B cell (primary cell): ENCODE measurements around the gene MOXD1. TPM values are rescaled to one million over a fixed set of nuclear protein-coding genes. Genes with fewer than 3 reads are reported as not detected.

ENCODE experiments used
- ATAC-seq: fragments of 200-7000 bp; cut with Tn5 transposase; one replicate; pipeline ENCODE4 v1.10.0; 2021; ENCODE audit warnings: low read depth, mild to moderate bottlenecking, moderate number of reproducible peaks, moderate library complexity
- CTCF ChIA-PET: fragments of 350-600 bp; sonication (Branson Sonifier 250); formaldehyde crosslinking; loops from one replicate; lab custom pipeline; 2021; ENCODE audit warnings: antibody characterized with exemption, inconsistent platforms; lab: Charles Lee
- POLR2A ChIA-PET: fragments of 350-600 bp; sonication (Branson Sonifier 250); formaldehyde crosslinking; loops from one replicate; lab custom pipeline; 2021; ENCODE audit warnings: antibody characterized with exemption; lab: Charles Lee
- DNase-seq: peaks from one replicate; pipeline ENCODE4 v3.0.0; 2013
- H2AFZ ChIP-seq: 2 replicates; pipeline ENCODE4 v1.6.1; 2012; ENCODE audit warnings: mild to moderate bottlenecking, low read depth, low read length; ENCODE audit not compliant: insufficient read depth, poor library complexity, severe bottlenecking
- H3K27ac ChIP-seq, 2 donors: 1 replicate in 1 of 2; 2 replicates in 1 of 2; pipeline ENCODE4 v1.5.1; 2012 to 2013; ENCODE audit warnings: low read length in 2 of 2, mild to moderate bottlenecking in 2 of 2, moderate library complexity in 1 of 2
- H3K27me3 ChIP-seq, 4 experiments: fragments of 200-600 bp in 1 of 4; sonication (generic) in 1 of 4; replicated peaks in 1 of 4; 1 replicate in 2 of 4; 2 replicates in 2 of 4; pipeline versions ENCODE4 v1.6.1 to v1.7.0; 2013 to 2016; ENCODE audit warnings: low read length in 3 of 4, mild to moderate bottlenecking in 2 of 4, mixed read lengths in 1 of 4, moderate library complexity in 1 of 4; ENCODE audit not compliant: insufficient read depth in 4 of 4, control insufficient read depth in 3 of 4; ENCODE audit errors: control extremely low read depth in 1 of 4
- H3K36me3 ChIP-seq, 2 experiments: replicated peaks in 1 of 2; 1 replicate in 1 of 2; 2 replicates in 1 of 2; pipeline versions ENCODE4 v1.6.1 to v1.7.1; 2013; ENCODE audit warnings: low read length in 1 of 2; ENCODE audit not compliant: insufficient read depth in 2 of 2, control insufficient read depth in 1 of 2; ENCODE audit errors: control extremely low read depth in 1 of 2, extremely low read depth in 1 of 2
- H3K4me1 ChIP-seq, 2 donors: fragments of 200-600 bp in 1 of 2; sonication (generic) in 1 of 2; 1 replicate in 1 of 2; 2 replicates in 1 of 2; pipeline versions ENCODE4 v1.5.1 to v1.6.1; 2013 to 2017; ENCODE audit warnings: low read length in 2 of 2; ENCODE audit not compliant: control insufficient read depth in 2 of 2, insufficient read depth in 2 of 2
- H3K4me2 ChIP-seq: replicated peaks from 2 replicates; pipeline ENCODE3; 2012; ENCODE audit warnings: mild to moderate bottlenecking, low read depth, low read length; ENCODE audit not compliant: poor library complexity, severe bottlenecking
- H3K4me3 ChIP-seq, 5 experiments: fragments of 200-600 bp in 1 of 5; sonication (generic) in 1 of 5; 1 replicate in 3 of 5; 2 replicates in 2 of 5; pipeline versions ENCODE4 v1.5.1 to v1.7.0; 2011 to 2016; ENCODE audit warnings: low read length in 4 of 5, mild to moderate bottlenecking in 4 of 5, low read depth in 2 of 5, control low read depth in 1 of 5, moderate library complexity in 1 of 5; ENCODE audit not compliant: insufficient read depth in 1 of 5; ENCODE audit errors: control extremely low read depth in 1 of 5, extremely low read depth in 1 of 5
- H3K79me2 ChIP-seq: fragments of 200-600 bp; sonication (generic); one replicate; pipeline ENCODE4 v1.6.0; 2016; ENCODE audit warnings: low read length; ENCODE audit not compliant: control insufficient read depth, insufficient read depth
- H3K9ac ChIP-seq: fragments of 200-600 bp; sonication (generic); 2 replicates; pipeline ENCODE4 v1.6.1; 2017; ENCODE audit warnings: mild to moderate bottlenecking, low read length, moderate library complexity
- H3K9me3 ChIP-seq, 3 donors: one replicate each; pipeline versions ENCODE4 v1.6.1 to v1.7.1; 2013; ENCODE audit warnings: low read length in 2 of 3; ENCODE audit not compliant: control insufficient read depth in 2 of 3, insufficient read depth in 1 of 3; ENCODE audit errors: control extremely low read depth in 1 of 3
- H4K20me1 ChIP-seq: 2 replicates; pipeline ENCODE4 v1.6.0; 2012; ENCODE audit warnings: mild to moderate bottlenecking, low read length; ENCODE audit not compliant: insufficient read depth, control insufficient read depth, poor library complexity, severe bottlenecking
- H3K27ac Mint-ChIP-seq: one replicate; pipeline ENCODE4 v1.8.0; 2021; ENCODE audit warnings: mixed read lengths
- H3K27me3 Mint-ChIP-seq: one replicate; pipeline ENCODE4 v1.8.0; 2021; ENCODE audit warnings: mixed read lengths
- H3K4me1 Mint-ChIP-seq: one replicate; pipeline ENCODE4 v1.8.0; 2021; ENCODE audit warnings: mixed read lengths
- H3K4me3 Mint-ChIP-seq: one replicate; pipeline ENCODE4 v1.8.0; 2021; ENCODE audit warnings: mixed read lengths
- H3K9me3 Mint-ChIP-seq: one replicate; pipeline ENCODE4 v1.8.0; 2022; ENCODE audit warnings: mixed read lengths; ENCODE audit not compliant: insufficient read depth
- EZH2 ChIP-seq: IDR thresholded peaks from 2 replicates; pipeline ENCODE4 v1.6.1; 2012; ENCODE audit warnings: borderline replicate concordance, low read depth, mild to moderate bottlenecking, moderate library complexity, low read length; ENCODE audit not compliant: insufficient read depth, poor library complexity, severe bottlenecking
- WGBS: methylation state at CpG from one replicate; pipeline ENCODE4 v1.1.5; 2013; ENCODE audit warnings: missing lambda C conversion rate; ENCODE audit not compliant: insufficient coverage; 5-methylcytosine and 5-hydroxymethylcytosine counted together
- intact Hi-C: fragments of 100-400 bp; cut with micrococcal nuclease; formaldehyde crosslinking; loops from one replicate; pipeline ENCODE4 v1.10.0; 2022
- polyA plus RNA-seq: library from polyadenylated mRNA; depleted of rRNA; stranded (reverse); fragments of >200 nt; gene quantifications from 2 replicates; pipeline ENCODE4 v1.2.3, GENCODE V29; 2012
- total RNA-seq, 2 donors: library from RNA; stranded (reverse); fragments of 120-200 nt in 1 of 2; gene quantifications; 1 replicate in 1 of 2; 2 replicates in 1 of 2; pipeline versions ENCODE4 v1.2.3 to v1.2.4, GENCODE V29; 2013 to 2022
- TF ChIP-seq, protein P1 (sequence below): fragments of 200-600 bp; IDR thresholded peaks from one replicate; pipeline ENCODE4 v1.8.0; 2022; ENCODE audit warnings: antibody characterized with exemption, mild to moderate bottlenecking

MOXD1 gene
- total and polyA plus RNA-seq, 2 donors (not counting 1 experiment from before 2014, with no cell fraction given), result 1.5 to 7.0 TPM

DNA sequence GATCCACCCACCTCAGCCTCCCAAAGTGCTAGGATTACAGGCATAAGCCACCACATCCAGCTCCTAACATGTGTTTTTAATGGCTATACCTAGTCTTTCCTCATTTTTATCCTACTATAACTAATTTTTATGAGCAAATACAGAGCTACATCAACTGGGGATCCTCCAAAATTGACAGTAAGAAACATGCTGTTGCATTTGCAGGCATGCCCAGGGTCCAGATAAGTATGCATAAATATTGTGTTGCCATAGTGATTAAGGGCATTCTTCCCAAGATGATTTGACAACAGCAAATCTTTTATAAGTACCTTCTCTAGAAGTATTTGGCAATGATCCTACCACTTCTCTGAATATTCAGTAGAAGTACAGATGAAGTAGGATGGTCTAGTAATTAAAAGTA is 41.9 kb upstream of the MOXD1 start:
- no peak overlapping the region for H3K27ac ChIP-seq
- H2AFZ ChIP-seq, result no peak overlapping the region
- H3K4me1 ChIP-seq, result no peaks in the 10 kb centered on the region
- H3K36me3 ChIP-seq, result peaks cover 0 to 8% of the 10 kb centered on the region in 2 experiments
- no peak overlapping the region for H3K27ac Mint-ChIP-seq
- H3K4me1 Mint-ChIP-seq, result peaks cover 7% of the 10 kb centered on the region
- ChIA-PET CTCF (interaction anchor here (1.0 kb wide), 1 partner anchor 145 kb away, joined by 3 read pairs; no protein-coding TSS in a partner anchor), POLR2A (no interaction called here)
- H3K4me3 Mint-ChIP-seq, result no peak overlapping the region
- no peaks in the 10 kb centered on the region for H3K27me3 ChIP-seq
- intact Hi-C loops, result loop anchor here (5.0 kb wide), 1 partner anchor 41 kb away; the partner anchor contains the start of gene MOXD1
- H4K20me1 ChIP-seq, result peaks cover 5% of the 10 kb centered on the region
- H3K27me3 Mint-ChIP-seq, result no peaks in the 10 kb centered on the region
- TF ChIP-seq, protein P1, sequence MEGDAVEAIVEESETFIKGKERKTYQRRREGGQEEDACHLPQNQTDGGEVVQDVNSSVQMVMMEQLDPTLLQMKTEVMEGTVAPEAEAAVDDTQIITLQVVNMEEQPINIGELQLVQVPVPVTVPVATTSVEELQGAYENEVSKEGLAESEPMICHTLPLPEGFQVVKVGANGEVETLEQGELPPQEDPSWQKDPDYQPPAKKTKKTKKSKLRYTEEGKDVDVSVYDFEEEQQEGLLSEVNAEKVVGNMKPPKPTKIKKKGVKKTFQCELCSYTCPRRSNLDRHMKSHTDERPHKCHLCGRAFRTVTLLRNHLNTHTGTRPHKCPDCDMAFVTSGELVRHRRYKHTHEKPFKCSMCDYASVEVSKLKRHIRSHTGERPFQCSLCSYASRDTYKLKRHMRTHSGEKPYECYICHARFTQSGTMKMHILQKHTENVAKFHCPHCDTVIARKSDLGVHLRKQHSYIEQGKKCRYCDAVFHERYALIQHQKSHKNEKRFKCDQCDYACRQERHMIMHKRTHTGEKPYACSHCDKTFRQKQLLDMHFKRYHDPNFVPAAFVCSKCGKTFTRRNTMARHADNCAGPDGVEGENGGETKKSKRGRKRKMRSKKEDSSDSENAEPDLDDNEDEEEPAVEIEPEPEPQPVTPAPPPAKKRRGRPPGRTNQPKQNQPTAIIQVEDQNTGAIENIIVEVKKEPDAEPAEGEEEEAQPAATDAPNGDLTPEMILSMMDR, result no peak
- ATAC-seq, result no peak
- no peak overlapping the region for H3K9ac ChIP-seq
- peaks cover 0 to 8% (median 3%) of the 10 kb centered on the region in 3 donors for H3K9me3 ChIP-seq
- no peak for DNase-seq
- H3K9me3 Mint-ChIP-seq, result peaks cover 2% of the 10 kb centered on the region
- H3K4me3 ChIP-seq, result no peak overlapping the region
- no peak overlapping the region for H3K4me2 ChIP-seq
- H3K79me2 ChIP-seq, result no peaks in the 10 kb centered on the region

DNA sequence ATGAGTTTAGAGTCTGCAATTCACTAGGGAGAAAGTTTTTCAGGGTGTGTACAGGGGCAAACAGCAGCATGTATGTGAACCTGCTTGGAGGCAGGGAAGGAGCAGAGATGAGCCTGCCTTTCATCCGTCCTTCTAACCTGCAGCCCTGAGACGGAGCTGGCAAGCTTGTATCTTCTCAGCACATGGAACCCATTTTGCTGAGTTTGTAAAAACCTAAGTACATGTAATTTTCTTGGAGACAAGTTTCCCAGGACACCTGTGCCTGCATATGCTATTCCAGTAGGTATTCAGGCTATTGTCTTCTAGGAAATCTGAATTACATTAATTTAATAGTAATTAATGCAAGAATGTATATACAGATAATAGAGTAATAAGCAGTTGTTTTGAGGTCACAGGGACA is 28.8 kb upstream of the MOXD1 start:
- H3K4me3 Mint-ChIP-seq, result no peak overlapping the region
- H3K27ac Mint-ChIP-seq, result no peak overlapping the region
- intact Hi-C loops, result no loop called here
- H3K4me1 Mint-ChIP-seq, result no peaks in the 10 kb centered on the region
- H3K9me3 Mint-ChIP-seq, result no peaks in the 10 kb centered on the region
- TF ChIP-seq, protein P1, result no peak
- TF ChIP-seq EZH2, result no peak
- Histone ChIP-seq H3K27me3 (peaks cover 0 to 5% (median 2%) of the 10 kb centered on the region in 4 experiments), H4K20me1 (no peaks in the 10 kb centered on the region), H3K27ac (no peak overlapping the region), H3K4me3 (no peak overlapping the region), H3K79me2 (no peaks in the 10 kb centered on the region), H3K9ac (no peak overlapping the region), H3K4me1 (no peaks in the 10 kb centered on the region), H2AFZ (no peak overlapping the region), H3K36me3 (no peaks in the 10 kb centered on the region), H3K4me2 (no peak overlapping the region), H3K9me3 (peaks cover 0 to 2% (median 0%) of the 10 kb centered on the region in 3 donors)
- ATAC-seq, result no peak
- no peak for DNase-seq
- CTCF ChIA-PET, result no interaction called here
- H3K27me3 Mint-ChIP-seq, result peaks cover 4% of the 10 kb centered on the region
- POLR2A ChIA-PET, result no interaction called here
- WGBS, result 95% methylated on average over 2 of the region's 2 CpGs
